Measurements from ENCODE around the gene UBR3. TPM values are rescaled to one million over a fixed set of nuclear protein-coding genes. Genes with fewer than 3 reads are reported as not detected.

UBR3 gene
- total and polyA plus RNA-seq, 12 donors = 21.0 to 146 (median 115) TPM

DNA sequence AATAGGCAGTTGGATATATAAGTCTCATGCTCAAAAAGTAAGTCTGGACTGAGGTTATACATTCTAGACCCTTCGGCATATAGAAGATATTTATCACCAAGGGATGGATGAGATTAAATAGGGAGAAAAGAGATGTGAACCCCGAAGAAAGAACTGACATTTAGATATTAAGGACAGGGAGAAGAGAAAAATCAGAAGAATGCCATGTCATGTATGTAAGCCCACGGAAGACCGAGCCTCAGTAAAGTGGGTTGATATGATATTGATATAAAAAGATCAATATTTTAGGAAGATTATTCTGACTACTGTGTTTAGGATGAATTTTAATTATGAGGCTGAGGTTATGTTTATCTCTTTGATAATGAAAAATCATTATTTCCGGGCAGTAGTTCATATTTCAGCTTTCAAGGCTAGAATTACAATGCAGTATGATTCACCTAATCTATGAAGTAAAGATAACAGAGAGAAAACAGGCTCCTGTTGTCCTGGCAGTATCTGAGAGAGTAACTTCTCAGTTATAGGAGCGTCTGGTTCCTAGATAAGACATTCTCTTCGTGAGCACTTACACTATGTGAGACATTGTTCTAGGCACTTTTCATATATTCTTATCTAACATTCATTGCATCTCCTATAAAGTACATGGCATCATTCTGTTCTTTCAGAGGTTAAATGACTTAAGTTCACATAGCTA, 83.0 kb downstream of the UBR3 start:
- DNase-seq = no peak
- Histone ChIP-seq H3K36me3 (peaks cover 0 to 79% (median 12%) of the 10 kb centered on the region in 9 donors), H3K27me3 (no peaks in the 10 kb centered on the region), H3K4me1 (peaks cover 0 to 14% (median 6%) of the 10 kb centered on the region in 9 donors), H3K27ac (no peak overlapping the region), H3K4me3 (no peak overlapping the region), H3K9me3 (no peaks in the 10 kb centered on the region)
- 49 to 55% methylated on average over 7 of the region's 7 CpGs for WGBS, 2 donors
- TF ChIP-seq, protein P1, sequence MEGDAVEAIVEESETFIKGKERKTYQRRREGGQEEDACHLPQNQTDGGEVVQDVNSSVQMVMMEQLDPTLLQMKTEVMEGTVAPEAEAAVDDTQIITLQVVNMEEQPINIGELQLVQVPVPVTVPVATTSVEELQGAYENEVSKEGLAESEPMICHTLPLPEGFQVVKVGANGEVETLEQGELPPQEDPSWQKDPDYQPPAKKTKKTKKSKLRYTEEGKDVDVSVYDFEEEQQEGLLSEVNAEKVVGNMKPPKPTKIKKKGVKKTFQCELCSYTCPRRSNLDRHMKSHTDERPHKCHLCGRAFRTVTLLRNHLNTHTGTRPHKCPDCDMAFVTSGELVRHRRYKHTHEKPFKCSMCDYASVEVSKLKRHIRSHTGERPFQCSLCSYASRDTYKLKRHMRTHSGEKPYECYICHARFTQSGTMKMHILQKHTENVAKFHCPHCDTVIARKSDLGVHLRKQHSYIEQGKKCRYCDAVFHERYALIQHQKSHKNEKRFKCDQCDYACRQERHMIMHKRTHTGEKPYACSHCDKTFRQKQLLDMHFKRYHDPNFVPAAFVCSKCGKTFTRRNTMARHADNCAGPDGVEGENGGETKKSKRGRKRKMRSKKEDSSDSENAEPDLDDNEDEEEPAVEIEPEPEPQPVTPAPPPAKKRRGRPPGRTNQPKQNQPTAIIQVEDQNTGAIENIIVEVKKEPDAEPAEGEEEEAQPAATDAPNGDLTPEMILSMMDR (IDR thresholded peaks at IDR 0.05) = no peak
- peak in 1 of 8 donors; percentile 35 for ATAC-seq
- intact Hi-C loops (cut with DNase I) = no loop called here

DNA sequence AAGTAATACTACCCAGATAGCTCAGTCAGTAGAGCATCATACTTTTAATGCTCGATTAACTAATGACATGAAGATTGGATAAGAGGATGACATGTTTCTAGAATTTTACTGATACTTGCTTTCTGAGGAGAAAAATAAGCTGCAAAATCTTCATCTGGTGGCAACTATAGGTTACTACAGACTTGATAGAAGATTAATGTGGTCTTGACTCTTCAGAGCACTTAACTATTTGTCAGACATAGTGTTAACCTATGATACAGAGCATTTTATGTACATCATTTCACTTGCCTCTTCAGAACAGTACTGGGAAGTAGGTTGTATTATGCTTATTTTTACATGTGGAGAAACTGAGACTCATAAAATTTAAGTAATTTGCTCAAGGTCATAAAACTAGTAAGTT, 83.9 kb downstream of the UBR3 start:
- peaks cover 0 to 79% (median 18%) of the 10 kb centered on the region in 9 donors for H3K36me3 ChIP-seq
- 70 to 77% methylated on average over 1 of the region's 1 CpG for WGBS, 2 donors
- TF ChIP-seq, protein P1 (IDR thresholded peaks at IDR 0.05) = no peak
- no peaks in the 10 kb centered on the region for H3K27me3 ChIP-seq
- DNase-seq = no peak
- peaks cover 0 to 14% (median 6%) of the 10 kb centered on the region in 9 donors for H3K4me1 ChIP-seq
- H3K27ac ChIP-seq = no peak overlapping the region
- H3K4me3 ChIP-seq = no peak overlapping the region
- ATAC-seq = no peak
- H3K9me3 ChIP-seq = no peaks in the 10 kb centered on the region
- intact Hi-C loops (cut with DNase I) = no loop called here

DNA sequence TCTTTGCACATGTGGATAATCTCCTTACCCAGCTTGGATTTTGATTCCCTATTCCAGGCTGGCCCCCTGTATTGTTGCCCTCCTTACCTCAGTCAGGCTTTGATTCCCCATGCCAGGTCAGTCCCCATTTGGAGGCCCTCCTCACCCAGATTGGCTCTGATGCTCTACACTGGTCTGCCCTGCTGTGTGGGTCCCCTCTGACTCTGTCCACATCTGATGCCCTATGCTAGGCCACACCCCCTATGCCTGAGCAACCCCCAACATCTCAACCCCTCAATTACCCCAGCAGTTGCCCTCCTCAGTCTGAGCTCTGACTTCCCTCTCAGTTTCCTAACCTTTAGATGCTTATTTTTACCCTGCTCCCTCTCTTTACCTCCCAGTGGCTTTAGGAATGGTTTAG, 89.4 kb downstream of the UBR3 start:
- intact Hi-C loops (cut with DNase I) = no loop called here
- ATAC-seq = peak in 1 of 8 donors; percentile 27
- peaks cover 0 to 76% (median 18%) of the 10 kb centered on the region in 9 donors for H3K36me3 ChIP-seq

DNA sequence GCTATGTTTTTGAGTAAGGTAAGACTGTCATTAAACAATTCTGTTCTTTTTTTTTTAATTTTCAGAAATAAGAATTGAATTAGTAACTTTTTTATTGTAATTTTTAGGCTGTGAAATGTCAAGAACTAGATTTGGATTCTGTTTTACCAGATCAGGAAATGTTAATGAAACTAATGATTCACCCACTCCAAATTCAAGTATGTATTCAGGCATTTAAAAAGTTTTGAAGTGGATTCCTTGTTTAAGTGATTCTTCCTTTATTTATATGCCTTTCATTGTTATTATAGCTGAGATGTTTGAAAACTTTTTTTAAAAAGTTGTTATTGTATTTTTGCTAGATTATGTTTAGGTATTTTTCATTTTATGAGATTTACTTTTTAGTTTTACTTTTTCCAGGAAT, 96.7 kb downstream of the UBR3 start:
- DNase-seq = no peak
- TF ChIP-seq, protein P1 (IDR thresholded peaks at IDR 0.05) = no peak
- H3K36me3 ChIP-seq = peaks cover 0 to 69% (median 16%) of the 10 kb centered on the region in 9 donors
- no peaks in the 10 kb centered on the region for H3K4me1 ChIP-seq
- no peak overlapping the region for H3K4me3 ChIP-seq
- intact Hi-C loops (cut with DNase I) = loop anchor here in 1 of 10 donors (10.0 kb wide), 1 partner anchor 389 kb away; no protein-coding TSS in a partner anchor
- no peak overlapping the region for H3K27ac ChIP-seq
- H3K27me3 ChIP-seq = no peaks in the 10 kb centered on the region
- no peak for ATAC-seq
- H3K9me3 ChIP-seq = no peaks in the 10 kb centered on the region

More for the DNA sequence above, 89.4 kb downstream of the UBR3 start:
- Histone ChIP-seq H3K4me1 (no peaks in the 10 kb centered on the region), H3K4me3 (no peak overlapping the region), H3K27ac (no peak overlapping the region), H3K27me3 (no peaks in the 10 kb centered on the region), H3K9me3 (no peaks in the 10 kb centered on the region)
- TF ChIP-seq, protein P1 (IDR thresholded peaks at IDR 0.05) = no peak
- DNase-seq = no peak

All from heart right ventricle (tissue), 16 donors.